ENCODE data around the gene CPNE2.

Gene CPNE2

DNA sequence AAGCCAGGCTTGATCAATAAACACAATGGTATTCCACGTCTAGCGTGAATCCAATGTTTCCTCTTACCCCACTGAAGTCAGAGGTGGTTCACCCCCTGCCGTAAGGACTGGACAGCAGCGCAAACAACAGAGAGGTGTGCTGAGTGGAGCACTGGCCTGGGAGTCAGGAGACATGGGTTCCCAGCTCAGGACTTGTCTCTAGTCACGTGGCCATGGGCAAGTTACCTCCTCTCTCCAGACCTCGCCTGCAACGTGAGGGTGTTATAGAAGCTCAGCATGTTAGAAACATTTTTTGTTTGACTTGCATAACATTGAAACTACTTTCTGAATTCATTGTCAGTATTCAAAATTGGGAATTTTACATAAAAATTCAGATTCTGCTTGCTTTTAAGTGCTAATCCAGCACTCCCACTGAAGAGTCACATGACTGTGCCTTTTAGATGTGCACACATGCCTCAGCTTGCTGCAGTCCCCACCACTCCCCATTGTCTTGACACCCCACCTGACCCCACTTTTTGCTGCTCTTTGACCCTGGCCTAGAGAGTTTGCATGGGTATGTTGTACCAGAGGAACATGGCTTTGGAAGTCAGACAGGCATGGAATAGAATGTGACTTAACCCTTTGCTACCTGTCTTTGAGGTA lies 8.8 kb upstream of the CPNE2 start:
- no peak for ATAC-seq (ENCODE audit: insufficient read depth, low read depth)
- H3K27me3 ChIP-seq (ENCODE audit: insufficient read depth, low read length, poor library complexity) = peaks cover under 1% of the 10 kb centered on the region
- no peak overlapping the region for H3K9ac ChIP-seq (ENCODE audit: low read depth, low read length)

DNA sequence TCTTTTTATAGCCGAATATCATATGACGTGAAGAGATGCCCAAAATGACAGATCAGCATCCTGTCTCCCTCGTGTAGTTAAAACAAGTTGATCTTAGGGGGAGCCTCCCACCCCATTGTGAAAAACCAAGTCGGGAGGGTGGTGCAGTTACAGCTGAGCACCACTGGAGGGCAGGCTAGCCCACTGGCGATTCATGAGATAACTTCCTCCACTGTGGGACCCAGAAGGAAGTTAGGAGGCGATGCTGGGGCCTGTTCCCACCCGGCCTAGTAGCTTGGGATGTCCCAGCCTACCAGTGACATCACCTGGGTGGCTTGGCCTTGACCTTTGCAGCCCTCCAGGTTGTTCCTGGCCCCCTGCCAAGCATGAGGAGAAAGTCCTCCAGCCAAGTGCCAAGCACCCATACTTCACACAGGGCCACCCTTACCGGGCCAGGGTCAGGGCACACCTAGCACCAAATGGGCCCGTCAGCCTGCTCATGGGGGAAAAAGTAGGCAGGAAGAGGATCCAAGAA lies 8.1 kb upstream of the CPNE2 start:
- ATAC-seq (ENCODE audit: insufficient read depth, low read depth) = peak; percentile 86
- H3K27ac ChIP-seq (ENCODE audit: low read length) = no peak overlapping the region

More for the DNA sequence above, 8.8 kb upstream of the CPNE2 start:
- no peak overlapping the region for H3K4me2 ChIP-seq (ENCODE audit: insufficient read depth, low read length)
- H3K9me3 ChIP-seq (ENCODE audit: insufficient read depth, low read length, severe bottlenecking) = no peaks in the 10 kb centered on the region
- no peak overlapping the region for H2AFZ ChIP-seq (ENCODE audit: low read depth, low read length)
- H3K4me1 ChIP-seq (ENCODE audit: insufficient read depth, low read length) = peaks cover 10% of the 10 kb centered on the region
- no peak overlapping the region for H3K27ac ChIP-seq (ENCODE audit: low read length)
- H3K36me3 ChIP-seq (ENCODE audit: insufficient read depth, low read length) = no peaks in the 10 kb centered on the region
- no peak for DNase-seq
- H3K4me3 ChIP-seq (ENCODE audit: low read depth in 1 of 2, low read length in 2 of 2) = no peak overlapping the region
- no peaks in the 10 kb centered on the region for H3K79me2 ChIP-seq (ENCODE audit: insufficient read depth, low read length)
- no peaks in the 10 kb centered on the region for H4K20me1 ChIP-seq (ENCODE audit: insufficient read depth, low read length)
- TF ChIP-seq EZH2 (IDR thresholded peaks at IDR 0.05; ENCODE audit: borderline replicate concordance, low read depth, low read length, severe bottlenecking) = no peak
- TF ChIP-seq, protein P1, sequence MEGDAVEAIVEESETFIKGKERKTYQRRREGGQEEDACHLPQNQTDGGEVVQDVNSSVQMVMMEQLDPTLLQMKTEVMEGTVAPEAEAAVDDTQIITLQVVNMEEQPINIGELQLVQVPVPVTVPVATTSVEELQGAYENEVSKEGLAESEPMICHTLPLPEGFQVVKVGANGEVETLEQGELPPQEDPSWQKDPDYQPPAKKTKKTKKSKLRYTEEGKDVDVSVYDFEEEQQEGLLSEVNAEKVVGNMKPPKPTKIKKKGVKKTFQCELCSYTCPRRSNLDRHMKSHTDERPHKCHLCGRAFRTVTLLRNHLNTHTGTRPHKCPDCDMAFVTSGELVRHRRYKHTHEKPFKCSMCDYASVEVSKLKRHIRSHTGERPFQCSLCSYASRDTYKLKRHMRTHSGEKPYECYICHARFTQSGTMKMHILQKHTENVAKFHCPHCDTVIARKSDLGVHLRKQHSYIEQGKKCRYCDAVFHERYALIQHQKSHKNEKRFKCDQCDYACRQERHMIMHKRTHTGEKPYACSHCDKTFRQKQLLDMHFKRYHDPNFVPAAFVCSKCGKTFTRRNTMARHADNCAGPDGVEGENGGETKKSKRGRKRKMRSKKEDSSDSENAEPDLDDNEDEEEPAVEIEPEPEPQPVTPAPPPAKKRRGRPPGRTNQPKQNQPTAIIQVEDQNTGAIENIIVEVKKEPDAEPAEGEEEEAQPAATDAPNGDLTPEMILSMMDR (IDR thresholded peaks at IDR 0.05; ENCODE audit: borderline replicate concordance, extremely low read depth, low read length, poor library complexity, severe bottlenecking) = no peak

DNA sequence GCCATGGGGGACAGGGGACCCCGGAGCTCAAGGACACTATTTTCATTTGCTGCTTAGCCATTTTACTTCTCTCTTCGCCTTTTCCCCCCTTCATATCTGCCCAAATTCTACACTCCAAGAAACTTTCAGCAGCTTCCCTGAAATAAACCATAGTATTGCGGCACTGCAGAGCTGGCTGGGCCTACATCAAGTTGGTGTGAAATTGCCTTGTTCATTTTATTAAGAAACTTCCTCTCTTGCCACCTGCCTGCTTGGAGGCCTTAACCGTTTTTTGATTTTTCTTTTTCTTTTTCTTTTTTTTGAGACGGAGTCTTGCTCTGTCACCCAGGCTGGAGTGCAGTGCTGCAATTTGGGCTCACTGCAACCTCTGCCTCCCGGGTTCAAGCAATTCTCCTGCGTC lies 7.4 kb upstream of the CPNE2 start:
- Histone ChIP-seq H2AFZ (ENCODE audit: low read depth, low read length) (peak overlapping the region; percentile 61), H3K79me2 (ENCODE audit: insufficient read depth, low read length) (no peaks in the 10 kb centered on the region), H3K27ac (ENCODE audit: low read length) (no peak overlapping the region), H4K20me1 (ENCODE audit: insufficient read depth, low read length) (no peaks in the 10 kb centered on the region), H3K9ac (ENCODE audit: low read depth, low read length) (no peak overlapping the region), H3K27me3 (ENCODE audit: insufficient read depth, low read length, poor library complexity) (peaks cover 3% of the 10 kb centered on the region), H3K4me3 (ENCODE audit: low read depth in 1 of 2, low read length in 2 of 2) (no peak overlapping the region), H3K36me3 (ENCODE audit: insufficient read depth, low read length) (no peaks in the 10 kb centered on the region), H3K9me3 (ENCODE audit: insufficient read depth, low read length, severe bottlenecking) (no peaks in the 10 kb centered on the region), H3K4me2 (ENCODE audit: insufficient read depth, low read length) (no peak overlapping the region), H3K4me1 (ENCODE audit: insufficient read depth, low read length) (peaks cover 10% of the 10 kb centered on the region)
- DNase-seq (no peak), ATAC-seq (ENCODE audit: insufficient read depth, low read depth) (no peak)
- no peak for TF ChIP-seq EZH2 (IDR thresholded peaks at IDR 0.05; ENCODE audit: borderline replicate concordance, low read depth, low read length, severe bottlenecking)
- TF ChIP-seq, protein P1 (IDR thresholded peaks at IDR 0.05; ENCODE audit: borderline replicate concordance, extremely low read depth, low read length, poor library complexity, severe bottlenecking) = no peak

More for the DNA sequence above, 8.1 kb upstream of the CPNE2 start:
- TF ChIP-seq EZH2 (IDR thresholded peaks at IDR 0.05; ENCODE audit: borderline replicate concordance, low read depth, low read length, severe bottlenecking) = no peak
- TF ChIP-seq, protein P1 (IDR thresholded peaks at IDR 0.05; ENCODE audit: borderline replicate concordance, extremely low read depth, low read length, poor library complexity, severe bottlenecking) = peak; percentile 100
- no peaks in the 10 kb centered on the region for H3K9me3 ChIP-seq (ENCODE audit: insufficient read depth, low read length, severe bottlenecking)
- no peak overlapping the region for H3K9ac ChIP-seq (ENCODE audit: low read depth, low read length)
- peak; percentile 78 for DNase-seq
- peak overlapping the region; percentile 61 for H2AFZ ChIP-seq (ENCODE audit: low read depth, low read length)
- no peak overlapping the region for H3K4me3 ChIP-seq (ENCODE audit: low read depth in 1 of 2, low read length in 2 of 2)
- H3K79me2 ChIP-seq (ENCODE audit: insufficient read depth, low read length) = no peaks in the 10 kb centered on the region
- peaks cover 10% of the 10 kb centered on the region for H3K4me1 ChIP-seq (ENCODE audit: insufficient read depth, low read length)
- H3K27me3 ChIP-seq (ENCODE audit: insufficient read depth, low read length, poor library complexity) = peaks cover 3% of the 10 kb centered on the region
- no peaks in the 10 kb centered on the region for H3K36me3 ChIP-seq (ENCODE audit: insufficient read depth, low read length)
- no peaks in the 10 kb centered on the region for H4K20me1 ChIP-seq (ENCODE audit: insufficient read depth, low read length)
- 0 out of 2 replicates have a peak overlapping the region, but pooled peaks have one; percentile 14 for H3K4me2 ChIP-seq (ENCODE audit: insufficient read depth, low read length)

Data from DND-41 (cell line).